ENCODE measurements around the gene ANKRD35.

Gene ANKRD35

GRCh38 chr1:145893306-145894055 lies 7.8 kb upstream of the ANKRD35 start:
- Histone ChIP-seq H3K4ac (ENCODE audit: low read depth in 1 of 2, low read length in 2 of 2) (peak overlapping the region; percentile 10 to 42), H3K4me3 (ENCODE audit: insufficient read depth in 1 of 2, low read depth in 1 of 2, low read length in 2 of 2) (no peak overlapping the region), H3K14ac (ENCODE audit: low read length in 2 of 2) (no peak overlapping the region), H3K9ac (ENCODE audit: low read length) (peak overlapping the region; percentile 88), H2BK12ac (ENCODE audit: low read length in 2 of 2) (peak overlapping the region; percentile 69 to 87), H4K91ac (ENCODE audit: low read length) (peak overlapping the region; percentile 34), H3K23ac (ENCODE audit: low read length in 2 of 2) (no peak overlapping the region), H2BK120ac (ENCODE audit: low read depth, low read length) (no peak overlapping the region), H2AK5ac (ENCODE audit: low read length, severe bottlenecking) (peak overlapping the region; percentile 66), H3K18ac (ENCODE audit: low read depth in 1 of 2, low read length in 2 of 2) (peak overlapping the region in 1 of 2 experiments; percentile 31), H3K79me1 (replicated peaks; ENCODE audit: low read length, poor library complexity, severe bottlenecking) (peaks cover 2% of the 10 kb centered on the region), H2BK5ac (ENCODE audit: low read depth, low read length, poor library complexity, severe bottlenecking) (no peak overlapping the region), H3K4me1 (ENCODE audit: control insufficient read depth, insufficient read depth, low read depth, low read length) (peaks cover 14% of the 10 kb centered on the region), H2BK15ac (ENCODE audit: low read depth, poor library complexity, severe bottlenecking) (peak overlapping the region; percentile 60), H3K27me3 (ENCODE audit: control insufficient read depth in 1 of 2, insufficient read depth in 1 of 2, low read length in 2 of 2) (no peaks in the 10 kb centered on the region), H4K8ac (ENCODE audit: low read length) (peak overlapping the region; percentile 25), H3K4me2 (ENCODE audit: low read length, poor library complexity, severe bottlenecking) (no peak overlapping the region), H3K27ac (ENCODE audit: low read length, poor library complexity, severe bottlenecking) (peak overlapping the region; percentile 98), H3K9me3 (ENCODE audit: control insufficient read depth, low read length) (no peaks in the 10 kb centered on the region), H3K36me3 (ENCODE audit: control insufficient read depth in 1 of 2, insufficient read depth in 2 of 2, low read depth in 1 of 2, low read length in 2 of 2) (peaks cover 18 to 60% of the 10 kb centered on the region in 2 experiments), H2AFZ (ENCODE audit: low read depth, low read length) (no peak overlapping the region)
- WGBS, result 100% methylated on average over 7 of the region's 7 CpGs
- DNase-seq, result no peak

DNA sequence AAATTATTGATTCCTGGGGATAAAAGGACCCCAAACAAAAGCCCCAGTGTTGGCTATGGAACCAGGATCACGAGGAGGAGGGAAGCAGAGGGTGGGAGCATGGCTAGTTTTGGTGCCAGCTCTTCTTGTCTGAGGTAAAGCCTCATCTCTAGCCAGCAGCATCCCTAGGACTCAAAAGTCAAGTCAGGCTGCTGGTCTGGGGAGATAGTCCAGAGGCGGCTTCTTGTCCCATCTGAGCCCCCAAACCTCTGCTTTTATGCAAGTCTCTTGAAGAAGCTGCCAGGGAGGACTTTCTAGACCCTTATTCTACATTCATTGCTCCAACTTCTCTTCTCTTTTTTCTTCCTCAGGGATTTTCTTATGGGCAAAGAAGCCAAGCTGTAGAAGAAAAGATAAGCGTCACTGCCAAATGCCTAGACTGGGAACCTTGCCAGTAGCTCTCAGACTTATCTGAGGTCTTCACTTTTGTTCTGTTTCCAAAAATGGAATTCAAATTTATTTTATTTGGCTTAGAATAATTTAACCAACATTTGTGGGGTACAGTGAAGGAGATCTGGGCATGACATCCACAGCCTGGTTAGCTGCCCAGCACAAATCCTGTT lies 6.9 kb upstream of the ANKRD35 start:
- no peak overlapping the region for H2AFZ ChIP-seq (ENCODE audit: low read depth, low read length)
- peaks cover 17% of the 10 kb centered on the region for H3K4me1 ChIP-seq (ENCODE audit: control insufficient read depth, insufficient read depth, low read depth, low read length)
- peaks cover 2% of the 10 kb centered on the region for H3K79me1 ChIP-seq (replicated peaks; ENCODE audit: low read length, poor library complexity, severe bottlenecking)
- H4K91ac ChIP-seq (ENCODE audit: low read length), result peak overlapping the region; percentile 34
- H3K18ac ChIP-seq (ENCODE audit: low read depth in 1 of 2, low read length in 2 of 2), result peak overlapping the region; percentile 79 to 90
- peak; percentile 47 for DNase-seq
- peak overlapping the region; percentile 93 for H2BK5ac ChIP-seq (ENCODE audit: low read depth, low read length, poor library complexity, severe bottlenecking)
- H2AK5ac ChIP-seq (ENCODE audit: low read length, severe bottlenecking), result peak overlapping the region; percentile 93
- H3K9me3 ChIP-seq (ENCODE audit: control insufficient read depth, low read length), result no peaks in the 10 kb centered on the region
- H3K9ac ChIP-seq (ENCODE audit: low read length), result peak overlapping the region; percentile 88
- peak overlapping the region; percentile 60 for H2BK15ac ChIP-seq (ENCODE audit: low read depth, poor library complexity, severe bottlenecking)
- H3K14ac ChIP-seq (ENCODE audit: low read length in 2 of 2), result peak overlapping the region in 1 of 2 experiments; percentile 55
- H3K4ac ChIP-seq (ENCODE audit: low read depth in 1 of 2, low read length in 2 of 2), result peak overlapping the region; percentile 75 to 89
- peak overlapping the region; percentile 65 for H2BK120ac ChIP-seq (ENCODE audit: low read depth, low read length)
- no peaks in the 10 kb centered on the region for H3K27me3 ChIP-seq (ENCODE audit: control insufficient read depth in 1 of 2, insufficient read depth in 1 of 2, low read length in 2 of 2)
- WGBS, result 78% methylated on average over 2 of the region's 3 CpGs
- no peak overlapping the region for H3K23ac ChIP-seq (ENCODE audit: low read length in 2 of 2)
- H3K36me3 ChIP-seq (ENCODE audit: control insufficient read depth in 1 of 2, insufficient read depth in 2 of 2, low read depth in 1 of 2, low read length in 2 of 2), result peaks cover 18 to 55% of the 10 kb centered on the region in 2 experiments
- peak overlapping the region; percentile 98 for H3K27ac ChIP-seq (ENCODE audit: low read length, poor library complexity, severe bottlenecking)
- H3K4me3 ChIP-seq (ENCODE audit: insufficient read depth in 1 of 2, low read depth in 1 of 2, low read length in 2 of 2), result peak overlapping the region in 1 of 2 experiments; percentile 50
- peak overlapping the region; percentile 62 for H3K4me2 ChIP-seq (ENCODE audit: low read length, poor library complexity, severe bottlenecking)
- peak overlapping the region; percentile 68 to 76 for H2BK12ac ChIP-seq (ENCODE audit: low read length in 2 of 2)
- H4K8ac ChIP-seq (ENCODE audit: low read length), result peak overlapping the region; percentile 81

GRCh38 chr1:145891587-145892485 lies 6.2 kb upstream of the ANKRD35 start:
- Histone ChIP-seq H3K18ac (ENCODE audit: low read depth in 1 of 2, low read length in 2 of 2) (peak overlapping the region; percentile 65 to 90), H3K27me3 (ENCODE audit: control insufficient read depth in 1 of 2, insufficient read depth in 1 of 2, low read length in 2 of 2) (no peaks in the 10 kb centered on the region), H3K4me1 (ENCODE audit: control insufficient read depth, insufficient read depth, low read depth, low read length) (peaks cover 21% of the 10 kb centered on the region), H2BK5ac (ENCODE audit: low read depth, low read length, poor library complexity, severe bottlenecking) (peak overlapping the region; percentile 93), H3K27ac (ENCODE audit: low read length, poor library complexity, severe bottlenecking) (peak overlapping the region; percentile 98), H2BK15ac (ENCODE audit: low read depth, poor library complexity, severe bottlenecking) (peak overlapping the region; percentile 82), H3K4ac (ENCODE audit: low read depth in 1 of 2, low read length in 2 of 2) (peak overlapping the region; percentile 76 to 89), H3K9ac (ENCODE audit: low read length) (peak overlapping the region; percentile 88), H3K9me3 (ENCODE audit: control insufficient read depth, low read length) (no peaks in the 10 kb centered on the region), H4K8ac (ENCODE audit: low read length) (peak overlapping the region; percentile 81), H3K4me2 (ENCODE audit: low read length, poor library complexity, severe bottlenecking) (peak overlapping the region; percentile 62), H3K79me1 (replicated peaks; ENCODE audit: low read length, poor library complexity, severe bottlenecking) (peaks cover 2% of the 10 kb centered on the region), H4K91ac (ENCODE audit: low read length) (peak overlapping the region; percentile 65), H3K23ac (ENCODE audit: low read length in 2 of 2) (no peak overlapping the region), H2BK12ac (ENCODE audit: low read length in 2 of 2) (peak overlapping the region; percentile 14 to 88), H3K36me3 (ENCODE audit: control insufficient read depth in 1 of 2, insufficient read depth in 2 of 2, low read depth in 1 of 2, low read length in 2 of 2) (peaks cover 11 to 47% of the 10 kb centered on the region in 2 experiments), H3K4me3 (ENCODE audit: insufficient read depth in 1 of 2, low read depth in 1 of 2, low read length in 2 of 2) (peak overlapping the region in 1 of 2 experiments; percentile 50), H2AFZ (ENCODE audit: low read depth, low read length) (no peak overlapping the region), H2BK120ac (ENCODE audit: low read depth, low read length) (peak overlapping the region; percentile 69), H2AK5ac (ENCODE audit: low read length, severe bottlenecking) (peak overlapping the region; percentile 93), H3K14ac (ENCODE audit: low read length in 2 of 2) (no peak overlapping the region)
- 0% methylated on average over 3 of the region's 6 CpGs for WGBS
- peak; percentile 99 for DNase-seq
